ENCODE results near the gene WDR76. TPM values are rescaled to one million over a fixed set of nuclear protein-coding genes. Genes with fewer than 3 reads are reported as not detected.

The WDR76 gene
- 15.4 and 31.7 TPM in 2 replicates for total RNA-seq

DNA sequence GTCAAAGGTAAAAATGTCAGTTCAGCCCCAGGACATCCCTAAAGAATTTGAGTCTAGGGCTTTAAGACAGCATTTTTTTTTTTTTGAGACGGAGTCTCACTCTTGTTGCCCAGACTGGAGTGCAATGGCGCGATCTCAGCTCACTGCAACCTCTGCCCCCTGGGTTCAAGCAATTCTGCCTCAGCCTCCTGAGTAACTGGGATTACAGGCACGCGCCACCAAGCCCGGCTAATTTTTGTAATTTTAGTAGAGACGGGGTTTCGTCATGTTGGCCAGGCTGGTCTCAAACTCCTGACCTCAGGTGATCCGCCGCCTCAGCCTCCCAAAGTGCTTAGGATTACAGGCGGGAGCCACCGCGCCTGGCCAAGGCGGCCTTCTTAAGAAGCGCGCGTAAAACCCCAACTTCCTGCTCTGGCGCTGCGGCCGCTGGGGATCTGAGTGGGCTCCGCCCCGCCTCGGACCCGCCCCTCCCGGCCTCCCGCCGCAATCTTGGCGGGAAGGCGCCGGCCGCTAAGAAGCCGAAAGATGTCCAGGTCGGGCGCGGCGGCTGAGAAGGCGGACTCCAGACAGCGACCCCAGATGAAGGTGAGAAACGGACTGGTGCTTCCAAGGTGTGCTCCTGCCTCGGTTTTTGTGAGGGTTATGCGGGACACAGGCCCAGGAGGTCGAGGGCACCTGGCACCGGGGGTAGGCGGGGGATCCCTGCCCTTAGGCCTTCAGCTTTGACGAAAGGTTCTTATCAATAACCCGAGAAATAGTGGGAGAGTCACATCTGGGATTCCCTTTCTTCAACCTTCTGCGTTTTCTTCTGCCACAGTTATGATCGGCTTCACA is at the start of gene WDR76:
TSS of gene WDR76 (plus strand) at position 495 of the 834 bp plus-strand sequence. CDS start at position 526, 31 bp downstream.

DNA sequence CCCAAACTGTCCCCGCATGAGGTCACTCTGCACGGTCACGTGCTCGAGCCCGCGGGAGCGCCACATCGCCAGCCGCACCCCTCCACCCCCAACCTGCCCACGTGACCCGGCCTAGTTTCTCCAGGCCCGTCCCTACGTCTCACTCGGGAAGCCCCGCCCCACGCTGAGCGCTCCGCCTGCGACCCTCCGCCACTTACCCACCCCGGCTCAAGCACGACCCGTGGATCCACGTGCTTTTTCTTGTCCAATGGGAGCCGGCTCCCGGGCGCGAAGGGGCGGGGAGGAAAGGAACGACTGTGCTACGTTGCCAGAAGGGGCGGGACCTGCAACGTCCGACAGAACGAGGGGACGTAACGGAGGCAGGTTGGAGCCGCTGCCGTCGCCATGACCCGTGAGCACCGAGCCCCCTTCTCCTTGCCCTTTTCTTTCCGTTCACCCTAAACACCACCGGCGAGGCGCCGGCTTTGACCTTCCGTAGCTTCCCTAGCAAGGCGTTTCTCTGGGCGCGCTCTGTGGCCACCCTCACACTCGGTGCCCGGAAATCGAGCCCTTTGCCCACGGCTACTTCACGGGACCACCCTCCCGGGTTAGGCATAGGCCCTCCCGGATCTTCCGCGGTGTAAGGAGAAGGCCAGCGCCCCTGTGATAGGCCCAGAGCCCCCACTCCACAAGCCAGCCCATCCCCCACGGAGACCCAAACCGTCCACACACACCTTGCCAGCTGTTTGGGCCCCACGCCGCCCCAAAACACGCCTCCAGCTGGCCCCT is 34.6 kb upstream of the WDR76 start, which contains the start of gene SERF2:
TSS of gene SERF2 (plus strand) at position 328 of the 768 bp plus-strand sequence. CDS start at position 385, 57 bp downstream.

DNA sequence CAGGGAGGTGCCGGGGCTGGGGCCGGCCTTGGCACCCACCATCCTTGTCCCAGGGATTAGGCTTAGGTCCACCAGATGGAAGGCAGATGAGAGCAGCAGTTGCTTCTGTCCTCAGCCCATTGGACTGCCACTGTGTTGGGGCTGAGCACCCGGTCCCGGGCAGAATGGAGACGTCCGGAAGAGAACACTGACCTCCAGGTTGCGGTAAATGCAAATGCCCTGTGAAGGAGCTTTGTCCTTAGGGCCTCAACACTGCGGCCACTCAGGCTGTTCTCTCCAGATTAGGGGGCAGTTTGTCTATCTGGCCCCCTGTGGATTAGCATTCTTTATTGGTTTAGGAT is 26.9 kb upstream of the WDR76 start, which contains the start of gene SERINC4:
TSS of gene SERINC4 (minus strand) at position 276 of the 341 bp plus-strand sequence. CDS start at position 42, 234 bp downstream.

DNA sequence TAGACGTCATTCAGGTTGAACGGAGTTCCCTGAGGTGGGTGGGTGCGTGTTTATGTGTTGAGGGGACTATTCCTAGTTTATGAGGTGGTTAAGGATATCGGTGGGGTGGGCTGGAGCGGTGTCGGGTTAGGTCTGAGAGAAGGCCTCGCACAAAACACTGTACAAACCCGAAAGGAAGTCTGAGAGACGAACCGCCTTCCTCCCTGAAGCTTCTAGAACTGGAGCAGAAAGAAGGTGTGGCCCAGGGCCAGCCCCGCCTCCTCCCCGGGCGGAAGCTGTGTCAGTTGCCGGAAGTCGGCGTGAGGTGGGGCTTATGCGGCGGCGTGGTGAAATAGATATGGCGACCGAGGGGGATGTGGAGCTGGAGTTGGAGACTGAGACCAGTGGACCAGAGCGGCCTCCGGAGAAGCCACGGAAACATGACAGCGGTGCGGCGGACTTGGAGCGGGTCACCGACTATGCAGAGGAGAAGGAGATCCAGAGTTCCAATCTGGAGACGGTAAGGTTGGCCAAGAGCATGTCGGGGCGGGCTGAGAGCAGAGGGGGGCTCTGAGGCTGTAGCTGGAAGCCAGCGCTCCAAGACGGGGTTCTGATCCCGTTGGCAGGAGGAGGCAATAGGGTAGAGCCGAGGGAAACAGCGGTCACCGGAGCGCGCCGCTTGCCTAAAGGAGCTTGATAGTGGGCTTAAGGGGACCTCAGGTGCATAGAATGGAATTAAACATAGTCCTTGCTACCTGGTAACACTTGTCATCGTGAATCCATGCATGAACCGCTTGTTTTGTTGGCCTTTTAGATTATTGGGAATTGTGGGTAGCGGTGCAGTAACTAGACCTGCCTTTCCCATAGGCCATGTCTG is 26.3 kb upstream of the WDR76 start, which contains the start of gene HYPK:
TSS of gene HYPK (plus strand) at position 314 of the 856 bp plus-strand sequence. CDS start at position 338, 24 bp downstream.

DNA sequence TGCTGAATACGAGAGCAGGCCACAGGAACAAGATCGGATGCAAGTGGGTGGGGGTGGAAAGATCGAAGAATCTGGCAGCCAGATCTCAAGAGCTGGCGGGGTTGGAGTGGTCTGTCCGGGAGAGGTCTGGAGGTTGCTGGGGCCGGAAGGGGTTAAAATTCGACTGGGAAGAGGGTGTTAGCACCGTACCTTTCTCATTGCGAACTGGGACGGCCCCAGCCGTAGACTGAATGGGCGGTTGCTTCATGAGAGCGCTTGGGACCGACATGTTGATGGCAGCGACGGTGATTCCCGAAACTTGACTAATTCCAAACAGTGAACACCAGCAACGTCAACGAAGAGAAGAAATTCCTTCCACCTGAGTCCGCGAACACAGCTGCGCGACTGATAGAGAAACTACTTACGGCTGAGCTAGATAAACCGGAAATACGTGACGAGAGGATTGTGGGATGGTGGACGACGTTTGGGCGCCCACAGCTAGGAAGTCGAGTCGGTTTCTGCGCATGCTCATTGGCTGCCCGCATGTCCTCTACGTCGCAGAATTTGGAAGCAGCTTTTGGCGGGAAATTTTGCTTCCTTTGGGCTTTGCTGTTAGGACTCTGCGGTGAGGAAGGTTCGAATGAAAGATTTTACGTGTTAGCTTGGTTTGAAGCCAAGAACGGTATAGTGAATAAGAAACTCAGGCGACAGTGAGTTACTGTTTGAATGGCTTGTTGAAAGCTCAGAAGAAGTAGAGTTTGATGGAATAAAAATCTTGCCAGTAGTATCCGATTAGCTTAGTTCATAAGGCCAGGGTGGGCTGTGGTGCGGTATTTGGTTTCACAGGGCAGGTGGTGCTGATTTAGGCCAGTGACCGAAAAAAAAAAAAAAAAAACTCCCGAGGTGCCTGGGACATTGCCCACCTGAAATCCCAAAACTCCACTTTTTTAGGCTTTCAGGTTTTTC is 2.2 kb upstream of the WDR76 start, which contains the start of gene MFAP1:
TSS of gene MFAP1 (minus strand) at position 389 of the 945 bp plus-strand sequence. CDS start at position 268, 121 bp downstream.

Small RNAs within 50 kb of the gene (small RNA-seq; reads per million reads assigned to genes)
- gene MIR1282 = not detected
- gene RF00019 = not detected

Other genes starting within 250 kb of the WDR76 start
- 12.5 and 24.8 TPM in 2 replicates for gene PPIP5K1, start 236.8 kb upstream of the WDR76 start, total RNA-seq
- not detected in 2 replicates for gene CKMT1B, start 233.0 kb upstream of the WDR76 start, total RNA-seq
- gene STRC, start 208.2 kb upstream of the WDR76 start, total RNA-seq = 0.73 TPM in 1 of 2 replicates, not detected in the other
- gene CATSPER2, start 178.2 kb upstream of the WDR76 start, total RNA-seq = 0.39 and 1.5 TPM in 2 replicates
- gene CKMT1A, start 133.1 kb upstream of the WDR76 start, total RNA-seq = not detected in 2 replicates
- 125 and 138 TPM in 2 replicates for gene PDIA3, start 80.6 kb upstream of the WDR76 start, total RNA-seq
- gene ELL3, start 50.0 kb upstream of the WDR76 start, total RNA-seq = 0.37 and 0.78 TPM in 2 replicates
- 199 and 334 TPM in 2 replicates for gene SERF2, start 34.7 kb upstream of the WDR76 start, total RNA-seq
- gene SERINC4, start 26.8 kb upstream of the WDR76 start, total RNA-seq = 0.20 TPM in 1 of 2 replicates, not detected in the other
- 7.2 and 8.1 TPM in 2 replicates for gene HYPK, start 26.4 kb upstream of the WDR76 start, total RNA-seq
- gene MFAP1, start 2.3 kb upstream of the WDR76 start, total RNA-seq = 17.6 and 18.8 TPM in 2 replicates